ENCODE measurements around the gene GALNT18.

DNA sequence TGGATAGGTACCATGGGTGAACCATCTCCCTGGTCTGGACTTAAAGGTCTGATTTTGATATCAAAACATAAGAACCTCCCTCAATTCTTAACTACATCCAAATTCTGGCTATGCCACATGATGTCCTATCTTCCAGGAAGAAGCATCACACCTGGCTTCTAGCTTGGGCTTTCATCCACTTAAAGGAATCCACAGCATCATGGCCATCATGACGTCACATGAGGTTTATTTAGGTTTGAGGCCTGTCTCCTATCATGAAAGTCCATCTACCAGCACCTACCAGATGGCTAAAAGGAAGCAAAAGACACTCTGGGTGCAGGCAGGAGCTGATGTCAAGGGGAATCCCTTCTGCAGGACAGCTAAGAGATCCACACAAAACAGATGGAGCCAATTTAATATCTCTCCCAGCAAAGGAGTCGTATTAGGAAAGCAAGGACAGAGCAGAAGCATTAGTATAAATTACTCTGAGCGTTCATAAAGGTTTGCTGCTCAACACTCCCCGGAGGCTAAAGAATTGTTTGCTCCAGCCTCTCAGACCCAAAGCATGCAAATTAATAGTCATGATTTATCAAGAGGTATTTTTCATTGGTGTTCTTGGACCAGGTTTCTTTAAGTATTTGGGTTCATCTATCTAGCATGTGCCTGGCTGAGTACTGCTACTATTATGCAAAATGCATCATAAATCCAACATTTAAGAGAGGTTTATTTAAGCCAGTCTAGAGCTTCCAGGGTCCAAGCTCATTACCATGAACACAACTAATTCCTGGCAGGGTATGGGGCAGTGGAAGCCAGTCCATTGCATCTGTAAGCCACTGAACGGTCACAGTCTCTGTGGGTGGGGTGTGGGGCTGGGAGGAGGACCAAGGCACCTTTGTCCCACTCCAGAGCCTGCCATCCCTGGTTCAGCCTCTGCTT, 47.2 kb downstream of the GALNT18 start:
- TF ChIP-seq, protein P1, sequence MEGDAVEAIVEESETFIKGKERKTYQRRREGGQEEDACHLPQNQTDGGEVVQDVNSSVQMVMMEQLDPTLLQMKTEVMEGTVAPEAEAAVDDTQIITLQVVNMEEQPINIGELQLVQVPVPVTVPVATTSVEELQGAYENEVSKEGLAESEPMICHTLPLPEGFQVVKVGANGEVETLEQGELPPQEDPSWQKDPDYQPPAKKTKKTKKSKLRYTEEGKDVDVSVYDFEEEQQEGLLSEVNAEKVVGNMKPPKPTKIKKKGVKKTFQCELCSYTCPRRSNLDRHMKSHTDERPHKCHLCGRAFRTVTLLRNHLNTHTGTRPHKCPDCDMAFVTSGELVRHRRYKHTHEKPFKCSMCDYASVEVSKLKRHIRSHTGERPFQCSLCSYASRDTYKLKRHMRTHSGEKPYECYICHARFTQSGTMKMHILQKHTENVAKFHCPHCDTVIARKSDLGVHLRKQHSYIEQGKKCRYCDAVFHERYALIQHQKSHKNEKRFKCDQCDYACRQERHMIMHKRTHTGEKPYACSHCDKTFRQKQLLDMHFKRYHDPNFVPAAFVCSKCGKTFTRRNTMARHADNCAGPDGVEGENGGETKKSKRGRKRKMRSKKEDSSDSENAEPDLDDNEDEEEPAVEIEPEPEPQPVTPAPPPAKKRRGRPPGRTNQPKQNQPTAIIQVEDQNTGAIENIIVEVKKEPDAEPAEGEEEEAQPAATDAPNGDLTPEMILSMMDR (IDR thresholded peaks at IDR 0.05; ENCODE audit: insufficient read depth, low read length, poor library complexity, severe bottlenecking): no peak
- TF ChIP-seq EZH2phosphoT487 (conservative IDR thresholded peaks at IDR 0.05; ENCODE audit: low read length): no peak

All from SU-DHL-6 (cell line).